AG09319 (cell line): ENCODE results near the gene HCN1.
"Not testable (repeated sequence)": the region's sequence is repeated elsewhere in the genome, so short reads cannot be mapped to it uniquely, and the experiment has no call there.

Experiments
- DNase-seq: peaks from one replicate; pipeline ENCODE4 v3.0.0-alpha.2; 2010; ENCODE audit warnings: low read depth; ENCODE audit errors: extremely low read depth
- CTCF ChIP-seq: IDR thresholded peaks from 2 replicates; pipeline ENCODE4 v1.5.1; 2011; ENCODE audit warnings: low read depth, mild to moderate bottlenecking, inconsistent platforms, low read length, moderate library complexity

The HCN1 gene

GRCh38 chr5:45509371-45509770 lies 186.8 kb downstream of the HCN1 start:
- TF ChIP-seq CTCF, result no peak

GRCh38 chr5:45508135-45508534 lies 188.0 kb downstream of the HCN1 start:
- no peak for TF ChIP-seq CTCF
- no peak for DNase-seq

More at GRCh38 chr5:45509371-45509770, 186.8 kb downstream of the HCN1 start:
- no peak for DNase-seq

DNA sequence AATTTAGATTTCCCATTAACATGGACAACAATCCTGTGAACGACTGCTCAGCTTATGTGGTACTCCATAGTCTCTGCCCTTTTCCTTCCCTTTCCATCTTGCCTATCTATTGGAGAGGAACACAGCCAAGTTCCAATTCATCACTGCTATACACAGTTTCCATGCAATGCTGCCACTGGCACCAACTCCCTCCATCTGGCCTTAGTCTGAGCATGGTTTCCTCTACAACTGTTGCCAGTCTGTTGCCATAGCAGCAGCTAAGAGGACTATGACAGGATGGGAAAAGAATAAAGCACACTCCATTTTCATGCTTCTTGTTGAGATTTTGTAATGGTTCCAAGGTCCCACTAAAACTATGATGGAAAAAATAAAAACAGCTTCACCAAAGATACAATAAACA lies 189.0 kb downstream of the HCN1 start:
- no peak for DNase-seq

GRCh38 chr5:45499006-45499405 lies 197.2 kb downstream of the HCN1 start:
- DNase-seq, result not testable (repeated sequence)

More for the DNA sequence above, 189.0 kb downstream of the HCN1 start:
- no peak for TF ChIP-seq CTCF

DNA sequence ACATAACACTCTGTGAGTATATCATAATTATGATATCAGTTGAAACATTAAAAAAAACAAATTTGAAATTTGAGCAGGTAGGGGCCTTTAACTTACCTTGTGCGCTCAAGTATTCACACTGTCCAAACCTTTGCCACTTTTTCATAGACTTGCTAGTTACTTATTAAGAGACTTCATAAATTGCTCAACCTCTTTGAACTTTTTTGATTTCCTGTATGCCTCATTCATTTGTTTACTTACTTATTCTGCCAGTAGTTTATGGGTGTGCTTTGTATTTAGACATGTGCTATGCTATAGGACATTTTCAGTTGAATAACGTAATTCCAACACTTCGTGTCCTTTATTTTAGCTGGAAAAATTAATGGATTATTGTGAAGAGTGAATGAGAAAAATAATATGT lies 204.8 kb downstream of the HCN1 start:
- no peak for TF ChIP-seq CTCF
- DNase-seq, result no peak

DNA sequence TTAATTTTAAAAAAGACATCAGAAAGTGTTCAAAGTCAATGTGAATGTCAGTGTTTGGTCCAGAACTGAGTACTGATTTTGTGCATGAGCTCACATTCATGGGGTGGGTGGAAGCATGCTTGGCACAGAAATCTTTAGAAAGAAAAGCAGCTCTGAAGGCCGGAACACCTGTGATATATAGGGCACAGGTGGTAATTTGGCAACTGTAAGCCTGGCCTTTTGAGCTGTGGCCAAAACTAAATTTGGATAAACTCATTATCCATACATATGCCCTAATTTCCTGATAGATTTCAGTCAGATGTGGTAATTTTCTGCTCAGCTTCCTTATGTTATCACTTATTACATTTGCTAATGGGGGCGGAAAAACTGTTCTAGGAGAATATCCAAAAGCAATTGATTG lies 211.4 kb downstream of the HCN1 start:
- no peak for DNase-seq
- no peak for TF ChIP-seq CTCF

DNA sequence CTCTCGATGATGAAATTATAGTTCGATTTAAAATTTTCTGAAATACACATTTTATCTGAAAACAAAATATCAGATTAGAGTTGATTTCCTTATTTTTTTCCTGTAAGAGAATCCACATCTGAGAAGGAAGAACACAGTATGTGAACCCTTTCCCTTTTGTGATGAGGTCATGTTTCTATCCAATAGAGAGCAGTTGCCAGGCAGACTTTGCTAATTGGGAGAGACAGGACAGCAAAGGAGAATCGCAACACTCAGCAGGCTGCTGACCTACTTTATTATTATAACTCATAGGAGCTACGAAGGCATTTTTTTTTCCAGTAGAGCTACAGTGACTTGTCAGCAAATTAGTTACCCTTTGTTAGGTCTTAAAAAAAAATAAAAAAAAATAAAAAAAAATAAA lies 242.1 kb downstream of the HCN1 start:
- TF ChIP-seq CTCF, result no peak

GRCh38 chr5:45444856-45445255 lies 251.3 kb downstream of the HCN1 start:
- not testable (repeated sequence) for DNase-seq

More for the DNA sequence above, 242.1 kb downstream of the HCN1 start:
- DNase-seq, result no peak

- no peak for TF ChIP-seq CTCF
- DNase-seq, result no peak
Measured at GRCh38 chr5:45440466-45440865, 255.7 kb downstream of the HCN1 start.
